Suprapubic skin (tissue), 4 donors: Measurements from ENCODE around the gene FNDC11.

ENCODE experiments used
- CTCF ChIP-seq, 2 donors: fragments of 200-600 bp in 1 of 2; fragments of 450-650 bp in 1 of 2; sonication (generic) in 1 of 2; IDR thresholded peaks; one replicate each; pipeline ENCODE4 v1.5.1; 2016 to 2019; ENCODE audit warnings: antibody characterized with exemption in 2 of 2, mild to moderate bottlenecking in 1 of 2, moderate library complexity in 1 of 2
- POLR2A ChIP-seq, 2 donors: fragments of 450-650 bp; IDR thresholded peaks; one replicate each; pipeline ENCODE4 v1.6.1; 2017; ENCODE audit warnings: antibody characterized with exemption in 2 of 2, mild to moderate bottlenecking in 2 of 2, moderate library complexity in 2 of 2
- POLR2AphosphoS5 ChIP-seq, 3 donors: sonication (generic); formaldehyde crosslinking; IDR thresholded peaks; one replicate each; pipeline ENCODE4 v1.6.1; 2017; ENCODE audit warnings: antibody characterized with exemption in 3 of 3

DNA sequence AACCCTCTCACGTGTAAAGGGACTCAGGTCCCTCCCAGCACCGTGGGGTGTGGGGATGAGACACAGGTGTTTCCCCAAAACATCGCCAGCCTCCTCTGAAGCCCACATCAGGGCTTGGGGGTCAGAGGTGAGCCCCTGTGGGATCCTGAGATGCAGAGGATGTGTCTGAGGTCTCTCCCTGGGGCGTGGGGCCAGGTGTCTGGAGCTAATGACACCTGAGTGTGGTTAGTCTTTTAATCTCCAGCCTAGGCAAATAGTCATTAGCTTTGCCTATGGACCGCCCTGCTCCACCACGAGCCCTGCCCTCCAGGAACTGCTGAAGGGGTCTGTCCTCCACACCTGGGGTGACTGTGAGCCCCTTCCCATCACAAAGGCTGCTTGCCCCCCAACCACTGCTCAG lies 8.1 kb upstream of the FNDC11 start:
- TF ChIP-seq POLR2A (IDR thresholded peaks at IDR 0.05): no peak
- no peak for TF ChIP-seq CTCF (IDR thresholded peaks at IDR 0.05)
- TF ChIP-seq POLR2AphosphoS5 (IDR thresholded peaks at IDR 0.05): no peak
